Measurements from ENCODE around the gene MISP.
A peak's percentile ranks its signal among the peaks of the same experiment; 100 is the strongest.
"Not testable (repeated sequence)": the region's sequence is repeated elsewhere in the genome, so short reads cannot be mapped to it uniquely, and the experiment has no call there.

MISP gene

GRCh38 chr19:736125-736524, 14.8 kb upstream of the MISP start:
- no peak for DNase-seq (ENCODE audit: low spot score)
- no peak for TF ChIP-seq CTCF (IDR thresholded peaks at IDR 0.05; ENCODE audit: extremely low read depth, missing control alignments)

GRCh38 chr19:737591-738093, 13.3 kb upstream of the MISP start:
- peak; percentile 88 for DNase-seq (ENCODE audit: low spot score)
- peak; percentile 66 for TF ChIP-seq CTCF (IDR thresholded peaks at IDR 0.05; ENCODE audit: extremely low read depth, missing control alignments)

- no peak for TF ChIP-seq CTCF (IDR thresholded peaks at IDR 0.05; ENCODE audit: extremely low read depth, missing control alignments)
- DNase-seq (ENCODE audit: low spot score) = no peak
These were observed 12.3 kb upstream of the MISP start for GRCh38 chr19:738509-739128.

GRCh38 chr19:739998-740715, 10.8 kb upstream of the MISP start:
- no peak for TF ChIP-seq CTCF (IDR thresholded peaks at IDR 0.05; ENCODE audit: extremely low read depth, missing control alignments)
- DNase-seq (ENCODE audit: low spot score) = no peak

- not testable (repeated sequence) for DNase-seq (ENCODE audit: low spot score)
These were observed 10.0 kb upstream of the MISP start for GRCh38 chr19:740816-741505.

GRCh38 chr19:741506-742131, 9.3 kb upstream of the MISP start:
- TF ChIP-seq CTCF (IDR thresholded peaks at IDR 0.05; ENCODE audit: extremely low read depth, missing control alignments) = no peak
- no peak for DNase-seq (ENCODE audit: low spot score)

- no peak for TF ChIP-seq CTCF (IDR thresholded peaks at IDR 0.05; ENCODE audit: extremely low read depth, missing control alignments)
- no peak for DNase-seq (ENCODE audit: low spot score)
These were observed 8.3 kb upstream of the MISP start for GRCh38 chr19:742540-743075.

Measured in GM20000 (cell line).